ENCODE results near the gene CFAP54. TPM values are rescaled to one million over a fixed set of nuclear protein-coding genes. Genes with fewer than 3 reads are reported as not detected.

The CFAP54 gene
- total and polyA plus RNA-seq, 2 donors (not counting 3 experiments of a cell fraction or from before 2014, with no cell fraction given), result 3.6 to 26.9 TPM

DNA sequence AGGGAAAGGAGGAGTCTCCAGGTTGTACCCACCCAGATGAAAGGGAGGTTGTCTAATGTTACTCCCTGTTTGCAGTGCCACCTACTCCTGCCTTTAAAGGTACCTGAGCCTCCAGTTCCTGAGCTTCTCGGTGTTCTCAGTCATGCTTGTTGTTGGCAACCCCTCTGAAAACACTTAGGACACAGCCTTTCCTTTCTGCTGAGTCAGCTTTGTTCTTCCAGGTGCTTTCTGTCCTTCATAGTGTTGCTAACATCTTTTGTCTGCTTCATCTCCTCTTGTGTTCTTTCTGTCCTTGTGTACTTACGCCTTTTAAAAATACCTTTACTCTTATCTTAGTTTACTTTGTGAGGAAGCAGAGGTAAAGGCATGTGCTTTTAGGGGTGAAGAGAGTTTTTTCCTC, 320.7 kb downstream of the CFAP54 start:
- H4K20me1 ChIP-seq (replicated peaks; ENCODE audit: control insufficient read depth, extremely low read depth, insufficient read depth, low read length), result no peaks in the 10 kb centered on the region
- BruUV-seq (replicated peaks), result no TSS peak
- dilution Hi-C loops (cut with MboI; ENCODE audit: extremely low pct_ligation_motif_present, low sequenced_read_pairs), result no loop called here
- peak overlapping the region; percentile 49 for H2AFZ ChIP-seq (ENCODE audit: low read depth, low read length)
- intact Hi-C loops (cut with micrococcal nuclease), result loop anchor here (5.0 kb wide), 1 partner anchor 77 kb away; no protein-coding TSS in a partner anchor
- TF ChIP-seq MYC (IDR thresholded peaks at IDR 0.05; ENCODE audit: low read depth, low read length), result no peak
- TF ChIP-seq CTCF (IDR thresholded peaks at IDR 0.05; ENCODE audit: extremely low read depth in 1 of 2, insufficient read depth in 1 of 2, low read depth in 1 of 2, low read length in 2 of 2), result no peak
- no peak for TF ChIP-seq GATA2 (IDR thresholded peaks at IDR 0.05; ENCODE audit: insufficient read depth, insufficient read length, low read depth, low read length)
- no peak for TF ChIP-seq POLR2AphosphoS5 (IDR thresholded peaks at IDR 0.05; ENCODE audit: insufficient read depth, low read depth, low read length)
- no peak for TF ChIP-seq MAX (IDR thresholded peaks at IDR 0.05; ENCODE audit: insufficient read depth, insufficient read length)
- no peak for TF ChIP-seq JUN (IDR thresholded peaks at IDR 0.05; ENCODE audit: borderline replicate concordance, insufficient read depth, insufficient read length, low read depth)
- TF ChIP-seq POLR2A (IDR thresholded peaks at IDR 0.05; ENCODE audit: low read depth, low read length), result no peak
- no peak for TF ChIP-seq EZH2 (IDR thresholded peaks at IDR 0.05; ENCODE audit: borderline replicate concordance, low read depth, low read length, severe bottlenecking)
- TF ChIP-seq FOS (IDR thresholded peaks at IDR 0.05; ENCODE audit: borderline replicate concordance, insufficient read depth, low read length), result no peak
- no peak for DNase-seq (ENCODE audit: low read depth, low spot score)
- H3K9me3 ChIP-seq (replicated peaks; ENCODE audit: control insufficient read depth, insufficient read depth, low read length), result no peaks in the 10 kb centered on the region
- H3K4me2 ChIP-seq (ENCODE audit: insufficient read depth, low read length), result peak overlapping the region; percentile 84
- H3K36me3 ChIP-seq (ENCODE audit: control insufficient read depth in 2 of 2, extremely low read depth in 1 of 2, insufficient read depth in 2 of 2, low read length in 2 of 2), result no peaks in the 10 kb centered on the region
- H3K27ac ChIP-seq (ENCODE audit: insufficient read depth, low read depth, low read length), result peak overlapping the region; percentile 93
- H3K4me1 ChIP-seq (ENCODE audit: control insufficient read depth, extremely low read depth, insufficient read depth, low read length), result peaks cover 37% of the 10 kb centered on the region
- H3K4me3 ChIP-seq (replicated peaks in 1 of 3; ENCODE audit: insufficient read depth in 1 of 3, low read depth in 1 of 3, low read length in 3 of 3), result no peak overlapping the region
- no peaks in the 10 kb centered on the region for H3K79me2 ChIP-seq (ENCODE audit: control insufficient read depth, insufficient read depth, low read length)
- ChIA-PET POLR2A (no interaction called here), CTCF (interaction anchor here (1.3 to 1.6 kb wide), 4 partner anchors 9 to 174 kb away, joined by 3 to 6 read pairs (median 4); no protein-coding TSS in a partner anchor)
- peak; percentile 31 for FAIRE-seq
- no peaks in the 10 kb centered on the region for H3K27me3 ChIP-seq (ENCODE audit: control insufficient read depth in 2 of 2, insufficient read depth in 2 of 2, low read length in 2 of 2)
- no peaks in the 10 kb centered on the region for H3K9me1 ChIP-seq (replicated peaks; ENCODE audit: control insufficient read depth, extremely low read depth, insufficient read depth, low read length)
- peak overlapping the region; percentile 67 for H3K9ac ChIP-seq (replicated peaks; ENCODE audit: extremely low read depth, insufficient read depth, low read length)

All from endothelial cell of umbilical vein (primary cell).